ENCODE data around the gene SOCS7. TPM values are rescaled to one million over a fixed set of nuclear protein-coding genes. Genes with fewer than 3 reads are reported as not detected.

The SOCS7 gene
- total RNA-seq, 1 donor from 2014 or later, result 17.8 TPM

DNA sequence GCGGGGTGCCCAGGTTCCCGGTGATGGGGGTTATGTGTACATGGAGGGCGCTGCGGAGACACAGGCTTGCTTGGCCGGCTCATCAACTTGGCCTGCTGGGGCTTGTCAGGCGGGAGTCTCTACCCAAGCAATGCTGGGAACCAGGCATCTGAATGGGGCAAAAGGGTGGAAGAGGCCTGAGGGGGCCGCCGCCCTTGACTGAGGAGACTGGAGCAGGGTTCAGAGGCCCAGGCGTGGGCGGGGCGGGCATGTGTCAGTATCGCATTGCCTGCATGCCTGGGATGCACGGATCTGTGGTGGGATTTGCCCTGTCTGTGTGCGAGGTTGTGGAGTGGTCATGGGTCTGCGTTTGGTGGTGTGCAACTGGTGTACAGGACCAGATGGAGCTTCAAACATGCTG is 97.7 kb downstream of the SOCS7 start:
- Mint-ChIP-seq H3K4me3 (ENCODE audit: unreplicated experiment) (no peak overlapping the region), H3K27me3 (ENCODE audit: low read depth) (no peaks in the 10 kb centered on the region), H3K27ac (ENCODE audit: unreplicated experiment) (peak overlapping the region; percentile 95), H3K36me3 (ENCODE audit: low read depth) (no peaks in the 10 kb centered on the region), H3K9me3 (ENCODE audit: low read depth) (no peaks in the 10 kb centered on the region), H3K4me1 (ENCODE audit: low read depth) (peaks cover 66% of the 10 kb centered on the region)
- TF ChIP-seq, protein P1, sequence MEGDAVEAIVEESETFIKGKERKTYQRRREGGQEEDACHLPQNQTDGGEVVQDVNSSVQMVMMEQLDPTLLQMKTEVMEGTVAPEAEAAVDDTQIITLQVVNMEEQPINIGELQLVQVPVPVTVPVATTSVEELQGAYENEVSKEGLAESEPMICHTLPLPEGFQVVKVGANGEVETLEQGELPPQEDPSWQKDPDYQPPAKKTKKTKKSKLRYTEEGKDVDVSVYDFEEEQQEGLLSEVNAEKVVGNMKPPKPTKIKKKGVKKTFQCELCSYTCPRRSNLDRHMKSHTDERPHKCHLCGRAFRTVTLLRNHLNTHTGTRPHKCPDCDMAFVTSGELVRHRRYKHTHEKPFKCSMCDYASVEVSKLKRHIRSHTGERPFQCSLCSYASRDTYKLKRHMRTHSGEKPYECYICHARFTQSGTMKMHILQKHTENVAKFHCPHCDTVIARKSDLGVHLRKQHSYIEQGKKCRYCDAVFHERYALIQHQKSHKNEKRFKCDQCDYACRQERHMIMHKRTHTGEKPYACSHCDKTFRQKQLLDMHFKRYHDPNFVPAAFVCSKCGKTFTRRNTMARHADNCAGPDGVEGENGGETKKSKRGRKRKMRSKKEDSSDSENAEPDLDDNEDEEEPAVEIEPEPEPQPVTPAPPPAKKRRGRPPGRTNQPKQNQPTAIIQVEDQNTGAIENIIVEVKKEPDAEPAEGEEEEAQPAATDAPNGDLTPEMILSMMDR (IDR thresholded peaks at IDR 0.05), result no peak
- DNase-seq (ENCODE audit: low spot score), result no peak

DNA sequence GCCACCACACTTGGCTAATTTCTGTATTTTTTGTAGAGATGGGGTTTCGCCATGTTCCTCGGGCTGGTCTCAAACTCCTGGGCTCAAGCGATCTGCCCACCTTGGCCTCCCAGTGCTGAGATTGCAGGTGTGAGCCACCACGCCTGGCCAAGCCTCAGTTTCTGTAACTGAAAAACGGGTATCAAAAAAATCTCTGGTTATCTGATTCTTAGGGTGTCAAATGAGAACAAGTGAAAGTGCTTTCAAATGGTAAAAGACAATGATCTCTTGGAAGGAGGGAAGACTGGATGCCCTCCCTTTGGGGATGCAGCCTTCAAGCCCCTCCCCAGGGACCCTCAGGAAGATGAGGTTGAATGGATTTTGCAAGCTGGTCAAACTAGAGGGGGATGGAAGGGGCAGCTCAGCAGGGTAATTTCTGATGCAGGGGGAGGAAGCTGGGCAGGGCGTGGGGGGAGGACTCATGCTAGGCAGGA is 98.9 kb downstream of the SOCS7 start:
- TF ChIP-seq, protein P1 (IDR thresholded peaks at IDR 0.05), result no peak
- Mint-ChIP-seq H3K9me3 (ENCODE audit: low read depth) (no peaks in the 10 kb centered on the region), H3K27ac (ENCODE audit: unreplicated experiment) (peak overlapping the region; percentile 97), H3K4me3 (ENCODE audit: unreplicated experiment) (peak overlapping the region; percentile 85), H3K4me1 (ENCODE audit: low read depth) (peaks cover 76% of the 10 kb centered on the region), H3K36me3 (ENCODE audit: low read depth) (no peaks in the 10 kb centered on the region), H3K27me3 (ENCODE audit: low read depth) (no peaks in the 10 kb centered on the region)
- DNase-seq (ENCODE audit: low spot score), result no peak

DNA sequence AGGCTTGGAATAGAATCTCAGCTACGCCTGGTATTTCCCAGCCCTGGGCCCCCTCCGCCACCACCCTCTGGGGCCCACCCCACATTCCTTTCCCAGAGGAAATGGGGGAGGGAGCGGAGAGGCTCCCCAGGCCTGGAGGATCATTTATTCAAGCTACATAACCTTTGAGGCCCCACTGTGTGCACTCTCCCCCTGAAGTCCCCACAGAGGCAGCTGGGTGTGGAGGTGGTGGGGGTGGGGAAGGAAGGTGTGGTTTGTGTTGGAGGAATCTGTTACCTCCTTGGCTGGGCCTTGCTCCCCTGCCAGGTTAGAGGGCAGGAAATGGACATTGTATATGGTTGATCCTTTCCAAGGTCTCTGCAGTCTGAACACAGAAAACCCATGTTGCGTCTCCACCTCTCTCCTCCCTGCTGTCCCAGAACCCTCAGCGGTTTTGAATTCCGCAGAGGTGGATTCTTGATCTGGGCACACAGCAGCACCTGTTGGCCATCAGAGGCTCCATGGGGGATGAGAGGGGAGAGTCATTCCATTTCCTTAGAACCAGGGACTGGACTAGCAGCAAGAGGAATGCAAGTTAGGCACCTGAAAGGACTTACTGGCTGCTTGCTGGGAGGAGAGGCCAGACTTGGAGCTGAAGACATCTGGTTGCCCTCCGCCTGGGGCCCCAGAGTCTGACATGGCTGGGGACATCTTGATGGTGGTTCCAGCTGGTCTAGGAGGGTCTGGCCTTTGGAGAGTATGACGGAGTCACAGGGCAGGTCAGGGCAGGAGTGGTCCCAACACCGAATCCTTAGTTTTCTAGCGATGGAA is 99.6 kb downstream of the SOCS7 start:
- no peak for DNase-seq (ENCODE audit: low spot score)
- Mint-ChIP-seq H3K36me3 (ENCODE audit: low read depth) (no peaks in the 10 kb centered on the region), H3K27ac (ENCODE audit: unreplicated experiment) (peak overlapping the region; percentile 97), H3K27me3 (ENCODE audit: low read depth) (no peaks in the 10 kb centered on the region), H3K9me3 (ENCODE audit: low read depth) (no peaks in the 10 kb centered on the region), H3K4me1 (ENCODE audit: low read depth) (peaks cover 82% of the 10 kb centered on the region), H3K4me3 (ENCODE audit: unreplicated experiment) (peak overlapping the region; percentile 85)
- TF ChIP-seq, protein P1 (IDR thresholded peaks at IDR 0.05), result no peak

DNA sequence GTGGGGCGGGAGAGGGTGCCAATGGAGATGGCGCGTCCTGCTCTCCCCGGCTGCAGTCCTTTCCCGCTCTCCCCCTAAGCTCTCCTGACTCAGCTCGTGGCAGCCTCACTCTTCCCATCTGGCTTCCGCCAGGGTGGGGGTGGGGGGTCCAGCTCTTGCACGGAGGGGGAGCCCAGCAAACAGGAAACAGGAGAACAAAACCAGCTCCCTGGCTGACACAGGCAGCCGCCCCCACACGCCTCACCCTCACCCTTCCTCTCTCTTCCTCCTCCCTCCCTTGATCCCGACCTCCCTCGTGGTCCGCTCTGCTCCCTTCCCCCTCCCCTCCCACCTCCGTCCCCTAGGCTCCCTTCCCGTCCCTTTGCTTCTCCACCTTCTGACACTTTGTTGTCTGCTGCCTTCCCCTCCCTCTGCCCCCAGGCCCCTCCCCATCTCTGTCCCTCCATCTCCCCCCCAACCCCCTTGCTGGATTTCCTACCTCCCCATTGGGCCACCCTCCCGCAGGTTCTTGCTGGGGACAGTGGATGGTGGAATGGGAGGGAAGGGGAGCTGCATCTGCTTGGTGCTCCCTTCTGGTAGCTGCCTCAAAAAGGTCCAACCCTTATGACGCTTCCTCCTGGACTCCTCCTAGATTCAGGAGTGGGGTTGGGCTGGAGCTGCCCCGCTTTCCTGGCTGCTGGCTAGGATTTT is 100.3 kb downstream of the SOCS7 start:
- Mint-ChIP-seq H3K27ac (ENCODE audit: unreplicated experiment) (peak overlapping the region; percentile 97), H3K4me3 (ENCODE audit: unreplicated experiment) (peak overlapping the region; percentile 85), H3K27me3 (ENCODE audit: low read depth) (no peaks in the 10 kb centered on the region), H3K4me1 (ENCODE audit: low read depth) (peaks cover 88% of the 10 kb centered on the region), H3K9me3 (ENCODE audit: low read depth) (no peaks in the 10 kb centered on the region), H3K36me3 (ENCODE audit: low read depth) (no peaks in the 10 kb centered on the region)
- DNase-seq (ENCODE audit: low spot score), result no peak
- TF ChIP-seq, protein P1 (IDR thresholded peaks at IDR 0.05), result no peak

- Mint-ChIP-seq H3K4me1 (ENCODE audit: low read depth) (peaks cover 90% of the 10 kb centered on the region), H3K27ac (ENCODE audit: unreplicated experiment) (peak overlapping the region; percentile 97), H3K9me3 (ENCODE audit: low read depth) (no peaks in the 10 kb centered on the region), H3K27me3 (ENCODE audit: low read depth) (no peaks in the 10 kb centered on the region), H3K36me3 (ENCODE audit: low read depth) (peaks cover 5% of the 10 kb centered on the region), H3K4me3 (ENCODE audit: unreplicated experiment) (peak overlapping the region; percentile 85)
- TF ChIP-seq, protein P1 (IDR thresholded peaks at IDR 0.05), result no peak
- no peak for DNase-seq (ENCODE audit: low spot score)
Measured at GRCh38 chr17:38452719-38453118, 101.1 kb downstream of the SOCS7 start.

Data from chondrocyte (in vitro differentiated cells).